GM12891 (cell line): Measurements from ENCODE around the gene GIT1. TPM values are rescaled to one million over a fixed set of nuclear protein-coding genes. Genes with fewer than 3 reads are reported as not detected.
A peak's percentile ranks its signal among the peaks of the same experiment; 100 is the strongest.

Experiments
- DNase-seq: peaks from one replicate; pipeline ENCODE4 v3.0.0; 2011; ENCODE audit warnings: low spot score; ENCODE audit not compliant: insufficient read length
- FAIRE-seq: peaks from 2 replicates; lab custom pipeline; 2011; peaks lifted over from hg19 to GRCh38; lab: Jason Lieb, UNC
- PAX5 ChIP-seq: IDR thresholded peaks from 2 replicates; pipeline ENCODE4 v1.6.1; 2011; ENCODE audit warnings: low read length, moderate library complexity, mild to moderate bottlenecking; ENCODE audit not compliant: insufficient read depth, severe bottlenecking
- POLR2A ChIP-seq: IDR thresholded peaks from 2 replicates; pipeline ENCODE4 v1.6.1; 2011; ENCODE audit warnings: low read depth, low read length, control low read depth
- POLR2AphosphoS5 ChIP-seq: IDR thresholded peaks from 2 replicates; pipeline ENCODE4 v1.6.1; 2011; ENCODE audit warnings: low read depth, low read length, control low read depth
- POU2F2 ChIP-seq: IDR thresholded peaks from 2 replicates; pipeline ENCODE4 v1.6.1; 2011; ENCODE audit warnings: low read depth, mild to moderate bottlenecking, control low read depth, low read length, moderate library complexity
- SPI1 ChIP-seq: IDR thresholded peaks from 2 replicates; pipeline ENCODE4 v1.6.1; 2011; ENCODE audit warnings: low read depth, low read length, control low read depth
- TAF1 ChIP-seq: IDR thresholded peaks from 2 replicates; pipeline ENCODE4 v1.6.1; 2011; ENCODE audit warnings: low read depth, low read length, control low read depth
- polyA plus RNA-seq: library from polyadenylated mRNA; unstranded; fragments of >200 nt; gene quantifications from one replicate; pipeline ENCODE4 v1.2.1, GENCODE V29; 2012; ENCODE audit warnings: low read depth, missing spikeins, inconsistent platforms; ENCODE audit not compliant: missing spikeins

Gene GIT1
- polyA plus RNA-seq = 13.2 TPM

GRCh38 chr17:29589524-29590410 lies at the start of gene GIT1:
Gene GIT1 (minus strand): TSS chr17:29589648. CDS start chr17:29589378, 270 bp downstream.
- peak; percentile 90 for FAIRE-seq
- no peak for TF ChIP-seq POLR2A
- 0 out of 2 replicates have a peak, but pooled peaks have one; percentile 3 for TF ChIP-seq SPI1
- no peak for TF ChIP-seq TAF1
- TF ChIP-seq POLR2AphosphoS5 = no peak
- no peak for TF ChIP-seq POU2F2
- TF ChIP-seq PAX5 = peak; percentile 43
- DNase-seq = peak; percentile 95

GRCh38 chr17:29633886-29634285 lies 44.4 kb upstream of the GIT1 start:
- no peak for FAIRE-seq
- TF ChIP-seq TAF1 (no peak), POLR2A (no peak), SPI1 (no peak), PAX5 (no peak), POLR2AphosphoS5 (no peak), POU2F2 (no peak)
- no peak for DNase-seq

GRCh38 chr17:29630630-29631193 lies 41.3 kb upstream of the GIT1 start:
- FAIRE-seq (no peak), DNase-seq (no peak)
- TF ChIP-seq POU2F2 (no peak), SPI1 (no peak), POLR2A (no peak), PAX5 (no peak), POLR2AphosphoS5 (no peak), TAF1 (no peak)

- no peak for DNase-seq
- no peak for FAIRE-seq
- TF ChIP-seq SPI1 (no peak), PAX5 (no peak), POU2F2 (no peak), POLR2A (no peak), POLR2AphosphoS5 (no peak), TAF1 (no peak)
Measured at GRCh38 chr17:29629839-29630238, 40.4 kb upstream of the GIT1 start.

GRCh38 chr17:29628644-29629043 lies 39.2 kb upstream of the GIT1 start:
- FAIRE-seq (no peak), DNase-seq (no peak)
- TF ChIP-seq POU2F2 (no peak), TAF1 (no peak), PAX5 (no peak), POLR2AphosphoS5 (no peak), POLR2A (no peak), SPI1 (no peak)

GRCh38 chr17:29627951-29628350 lies 38.5 kb upstream of the GIT1 start:
- no peak for DNase-seq
- FAIRE-seq = no peak
- TF ChIP-seq TAF1 (no peak), PAX5 (no peak), POLR2A (no peak), SPI1 (no peak), POU2F2 (no peak), POLR2AphosphoS5 (no peak)

GRCh38 chr17:29625037-29625750 lies 35.7 kb upstream of the GIT1 start:
- no peak for FAIRE-seq
- peak; percentile 43; the same call in 1 of the 2 replicates for TF ChIP-seq POLR2AphosphoS5
- TF ChIP-seq POLR2A = no peak
- no peak for DNase-seq

GRCh38 chr17:29624586-29624985 lies 35.1 kb upstream of the GIT1 start:
- FAIRE-seq (peak; percentile 54), DNase-seq (no peak)
- no peak for TF ChIP-seq POLR2AphosphoS5
- TF ChIP-seq TAF1 = no peak
- no peak for TF ChIP-seq PAX5
- TF ChIP-seq POLR2A = no peak
- no peak for TF ChIP-seq POU2F2
- TF ChIP-seq SPI1 = no peak

GRCh38 chr17:29623283-29623647 lies 33.8 kb upstream of the GIT1 start:
- peak; percentile 33 for FAIRE-seq
- no peak for DNase-seq
- no peak for TF ChIP-seq POU2F2
- TF ChIP-seq TAF1 = no peak
- no peak for TF ChIP-seq POLR2A
- no peak for TF ChIP-seq SPI1
- TF ChIP-seq PAX5 = no peak
- no peak for TF ChIP-seq POLR2AphosphoS5
